HUES6 (cell line): ENCODE measurements around the gene PTGER4.
A peak's percentile ranks its signal among the peaks of the same experiment; 100 is the strongest.

Experiments
- H3K27ac ChIP-seq: 2 replicates; pipeline ENCODE4 v1.7.0; 2013; ENCODE audit warnings: low read depth, mild to moderate bottlenecking, low read length, inconsistent platforms
- H3K27me3 ChIP-seq: 2 replicates; pipeline ENCODE4 v1.6.1; 2013; ENCODE audit warnings: low read length; ENCODE audit not compliant: control insufficient read depth, insufficient read depth
- H3K36me3 ChIP-seq: 2 replicates; pipeline ENCODE4 v1.6.1; 2013; ENCODE audit warnings: low read length; ENCODE audit not compliant: control insufficient read depth, insufficient read depth
- H3K4me1 ChIP-seq: 2 replicates; pipeline ENCODE4 v1.6.1; 2013; ENCODE audit warnings: low read length; ENCODE audit not compliant: control insufficient read depth, insufficient read depth
- H3K4me3 ChIP-seq: 2 replicates; pipeline ENCODE4 v1.5.1; 2013; ENCODE audit warnings: low read depth, low read length
- H3K9ac ChIP-seq: one replicate; pipeline ENCODE4 v1.6.1; 2013; ENCODE audit warnings: mild to moderate bottlenecking, low read length
- H3K9me3 ChIP-seq: 2 replicates; pipeline ENCODE4 v1.6.1; 2013; ENCODE audit warnings: low read depth, low read length; ENCODE audit not compliant: control insufficient read depth, insufficient read depth

The PTGER4 gene

GRCh38 chr5:40672425-40672824 lies 7.3 kb upstream of the PTGER4 start:
- H3K9ac ChIP-seq: no peak overlapping the region
- H3K27ac ChIP-seq: no peak overlapping the region

GRCh38 chr5:40674661-40675235 lies 5.0 kb upstream of the PTGER4 start:
- Histone ChIP-seq H3K27me3 (peaks cover 11% of the 10 kb centered on the region), H3K9ac (no peak overlapping the region), H3K36me3 (no peaks in the 10 kb centered on the region), H3K9me3 (no peaks in the 10 kb centered on the region), H3K27ac (no peak overlapping the region), H3K4me1 (peaks cover 8% of the 10 kb centered on the region), H3K4me3 (no peak overlapping the region)

More at GRCh38 chr5:40672425-40672824, 7.3 kb upstream of the PTGER4 start:
- Histone ChIP-seq H3K4me1 (peaks cover 8% of the 10 kb centered on the region), H3K4me3 (no peak overlapping the region), H3K36me3 (no peaks in the 10 kb centered on the region), H3K27me3 (no peaks in the 10 kb centered on the region), H3K9me3 (no peaks in the 10 kb centered on the region)

- Histone ChIP-seq H3K27me3 (peaks cover 20% of the 10 kb centered on the region), H3K9ac (no peak overlapping the region), H3K36me3 (no peaks in the 10 kb centered on the region), H3K4me3 (no peak overlapping the region), H3K9me3 (no peaks in the 10 kb centered on the region), H3K27ac (no peak overlapping the region), H3K4me1 (peaks cover 9% of the 10 kb centered on the region)
These were observed 4.2 kb upstream of the PTGER4 start for GRCh38 chr5:40675396-40676133.

GRCh38 chr5:40676613-40677343 lies 2.9 kb upstream of the PTGER4 start:
- Histone ChIP-seq H3K9ac (no peak overlapping the region), H3K4me1 (peaks cover 18% of the 10 kb centered on the region), H3K27ac (no peak overlapping the region), H3K36me3 (no peaks in the 10 kb centered on the region), H3K9me3 (no peaks in the 10 kb centered on the region), H3K27me3 (peaks cover 32% of the 10 kb centered on the region), H3K4me3 (no peak overlapping the region)

GRCh38 chr5:40677456-40677855 lies 2.3 kb upstream of the PTGER4 start:
- no peaks in the 10 kb centered on the region for H3K36me3 ChIP-seq
- peaks cover 38% of the 10 kb centered on the region for H3K27me3 ChIP-seq
- no peak overlapping the region for H3K27ac ChIP-seq
- H3K4me1 ChIP-seq: peaks cover 18% of the 10 kb centered on the region
- H3K9me3 ChIP-seq: no peaks in the 10 kb centered on the region
- H3K4me3 ChIP-seq: no peak overlapping the region
- H3K9ac ChIP-seq: no peak overlapping the region

DNA sequence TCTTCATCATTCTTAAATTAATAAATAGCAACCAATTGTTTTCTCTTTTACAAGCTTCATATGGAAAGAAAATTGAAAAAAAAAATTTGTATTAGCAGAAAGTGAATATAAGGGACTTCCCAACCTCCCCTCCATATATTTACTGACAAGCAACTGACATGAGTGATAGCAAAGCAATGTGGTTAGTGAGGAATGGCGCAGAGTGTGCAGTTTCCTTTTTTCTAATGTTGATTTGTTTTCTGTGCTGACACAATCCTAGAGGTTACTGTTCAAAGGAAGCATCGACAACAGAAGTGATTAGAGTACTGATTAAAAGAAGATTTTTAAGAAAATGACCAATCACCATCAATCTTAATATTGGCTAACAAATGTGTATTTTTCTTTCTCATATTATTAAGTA lies 1.7 kb upstream of the PTGER4 start:
- H3K9me3 ChIP-seq: no peaks in the 10 kb centered on the region
- no peak overlapping the region for H3K27ac ChIP-seq
- no peak overlapping the region for H3K4me3 ChIP-seq
- H3K36me3 ChIP-seq: no peaks in the 10 kb centered on the region
- peaks cover 18% of the 10 kb centered on the region for H3K4me1 ChIP-seq
- peaks cover 44% of the 10 kb centered on the region for H3K27me3 ChIP-seq
- no peak overlapping the region for H3K9ac ChIP-seq

GRCh38 chr5:40678460-40679147 lies 1.1 kb upstream of the PTGER4 start:
- Histone ChIP-seq H3K27me3 (peaks cover 50% of the 10 kb centered on the region), H3K36me3 (no peaks in the 10 kb centered on the region), H3K27ac (no peak overlapping the region), H3K9me3 (no peaks in the 10 kb centered on the region), H3K4me1 (peaks cover 18% of the 10 kb centered on the region), H3K9ac (peak overlapping the region; percentile 43), H3K4me3 (peak overlapping the region; percentile 79)

- peaks cover 18% of the 10 kb centered on the region for H3K4me1 ChIP-seq
- H3K27ac ChIP-seq: no peak overlapping the region
- H3K36me3 ChIP-seq: no peaks in the 10 kb centered on the region
- H3K9ac ChIP-seq: peak overlapping the region; percentile 63
- H3K4me3 ChIP-seq: peak overlapping the region; percentile 79
- peaks cover 52% of the 10 kb centered on the region for H3K27me3 ChIP-seq
- no peaks in the 10 kb centered on the region for H3K9me3 ChIP-seq
These were observed 385 bp upstream of the PTGER4 start for GRCh38 chr5:40679148-40679912.

DNA sequence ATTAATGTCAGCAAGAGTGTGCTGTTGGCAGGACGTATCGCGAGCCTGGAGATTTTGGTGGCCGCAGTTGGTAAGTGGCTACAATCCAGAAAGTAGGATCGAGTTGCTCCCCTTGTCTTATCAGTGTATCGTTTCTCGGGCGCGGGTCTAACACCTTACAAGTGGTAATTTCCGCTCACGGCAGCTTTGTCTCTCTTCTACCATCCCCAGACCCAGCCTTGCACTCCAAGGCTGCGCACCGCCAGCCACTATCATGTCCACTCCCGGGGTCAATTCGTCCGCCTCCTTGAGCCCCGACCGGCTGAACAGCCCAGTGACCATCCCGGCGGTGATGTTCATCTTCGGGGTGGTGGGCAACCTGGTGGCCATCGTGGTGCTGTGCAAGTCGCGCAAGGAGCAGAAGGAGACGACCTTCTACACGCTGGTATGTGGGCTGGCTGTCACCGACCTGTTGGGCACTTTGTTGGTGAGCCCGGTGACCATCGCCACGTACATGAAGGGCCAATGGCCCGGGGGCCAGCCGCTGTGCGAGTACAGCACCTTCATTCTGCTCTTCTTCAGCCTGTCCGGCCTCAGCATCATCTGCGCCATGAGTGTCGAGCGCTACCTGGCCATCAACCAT lies 1.1 kb downstream of the PTGER4 start:
- Histone ChIP-seq H3K36me3 (no peaks in the 10 kb centered on the region), H3K9ac (peak overlapping the region; percentile 5), H3K4me1 (peaks cover 18% of the 10 kb centered on the region), H3K27ac (no peak overlapping the region), H3K4me3 (peak overlapping the region; percentile 79), H3K9me3 (no peaks in the 10 kb centered on the region), H3K27me3 (peaks cover 52% of the 10 kb centered on the region)
